Suppressor macrophage (primary cell): ENCODE results near the gene BCOR.

Experiments
- DNase-seq, 4 experiments: peaks; one replicate each; pipeline ENCODE4 v3.0.0-alpha.2; 2020 to 2022

BCOR gene

DNA sequence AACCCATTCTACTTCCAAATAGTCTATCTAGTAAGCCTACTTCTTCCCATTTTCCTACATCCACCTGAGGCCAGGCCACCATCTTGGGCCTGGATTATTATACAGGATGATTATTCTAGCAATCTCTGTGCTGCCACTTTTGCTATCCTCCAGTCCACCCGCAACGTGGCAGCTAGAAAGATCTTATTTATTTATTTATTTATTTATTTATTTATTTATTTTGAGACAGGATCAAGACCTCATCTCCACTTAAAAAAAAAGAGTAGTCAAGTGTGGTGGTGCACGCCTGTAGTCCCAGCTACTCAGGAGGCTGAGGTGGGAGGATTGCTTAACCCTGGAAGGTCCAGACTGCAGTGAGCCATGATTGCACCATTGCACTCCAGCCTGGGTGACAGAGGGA lies 15.2 kb upstream of the BCOR start:
- no peak for DNase-seq

- DNase-seq: no peak
These were observed 14.1 kb upstream of the BCOR start for GRCh38 chrX:40111868-40112267.

GRCh38 chrX:40109288-40110008 lies 11.7 kb upstream of the BCOR start:
- peak in 2 of 4 experiments; percentile 37 to 41 for DNase-seq

GRCh38 chrX:40108959-40109287 lies 11.2 kb upstream of the BCOR start:
- peak; percentile 59 to 84 (median 71) for DNase-seq

DNA sequence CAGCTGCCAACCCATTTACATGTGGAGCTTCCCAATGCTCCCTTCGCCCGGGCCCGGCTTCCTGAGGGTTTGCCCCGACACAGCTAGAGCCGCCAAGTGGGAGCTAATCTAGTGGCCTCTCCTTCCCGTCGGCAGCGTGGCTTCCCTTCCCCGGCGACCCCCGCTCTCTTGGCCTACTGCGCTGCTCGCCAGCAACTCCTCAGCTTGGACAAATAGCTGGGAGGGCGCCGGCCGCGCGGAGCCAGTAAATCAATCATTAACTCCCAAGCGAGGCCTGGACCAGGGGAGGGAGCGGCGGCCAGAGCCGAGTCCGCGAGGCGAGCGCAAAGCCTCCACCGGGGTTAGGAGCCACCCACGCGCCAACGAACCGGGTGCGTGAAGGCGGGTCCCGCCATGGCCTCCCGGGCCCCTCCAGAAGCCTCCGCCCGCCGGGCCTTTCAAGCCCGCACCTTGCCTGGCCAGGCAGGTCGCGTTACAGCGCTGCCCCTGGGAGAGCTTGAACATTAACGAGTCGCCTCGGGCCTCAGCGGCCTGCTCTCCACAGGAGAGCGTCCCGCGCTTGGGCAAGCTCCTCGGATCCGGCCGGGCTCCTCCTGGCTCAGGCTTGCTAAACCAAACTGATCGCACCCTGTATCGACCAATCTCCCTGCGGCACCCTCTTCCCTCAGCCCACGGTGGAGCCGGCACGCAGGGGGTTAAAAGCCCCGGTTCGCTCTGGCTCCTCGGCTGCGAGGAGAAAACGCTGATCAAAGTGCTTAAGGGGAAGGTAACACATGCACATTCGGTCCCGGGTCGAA lies 10.6 kb upstream of the BCOR start:
- DNase-seq: no peak

DNA sequence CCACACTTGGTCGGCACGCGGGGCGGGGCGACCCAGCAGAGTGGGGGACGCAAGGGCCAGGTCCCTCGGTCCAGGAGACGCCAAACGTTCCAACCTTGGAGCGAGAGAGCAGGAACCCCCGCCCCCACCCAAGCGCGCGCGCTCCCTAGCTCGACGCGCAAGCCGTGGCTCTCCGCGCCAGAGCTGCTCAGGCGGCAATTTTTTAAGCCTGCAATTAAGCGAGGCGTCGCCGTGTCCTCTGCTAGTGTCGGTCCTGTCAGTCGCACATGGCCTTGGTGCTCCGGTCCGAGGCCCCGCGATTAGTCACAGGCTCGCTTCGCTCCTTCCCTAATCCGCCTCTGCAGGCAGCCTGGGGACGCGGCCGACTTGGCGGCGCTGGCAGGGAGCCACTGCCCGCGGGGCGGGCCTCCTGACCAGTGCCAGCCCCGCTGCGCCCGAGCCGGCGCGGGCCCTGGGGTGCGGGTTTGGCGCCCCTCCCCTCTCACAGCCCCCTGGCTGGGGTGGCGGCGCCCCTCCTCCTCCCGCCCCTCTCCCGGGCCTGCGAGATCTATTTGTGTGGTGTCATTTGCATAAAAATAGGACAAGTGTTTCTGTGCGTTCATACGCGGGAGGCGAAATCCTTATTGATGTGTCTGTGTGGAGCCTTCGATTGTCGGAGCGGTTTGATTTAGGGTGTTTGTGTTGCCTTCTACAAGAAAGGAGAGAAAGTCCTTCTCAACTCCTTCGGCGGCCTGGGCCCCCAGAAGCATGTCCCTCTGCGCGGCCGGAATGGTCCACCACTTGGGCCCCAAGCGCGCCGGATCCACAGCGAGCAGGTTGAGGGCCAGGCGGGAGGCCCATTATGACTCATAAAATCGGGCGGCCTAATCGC lies 9.8 kb upstream of the BCOR start:
- peak; percentile 75 to 88 (median 87) for DNase-seq

- DNase-seq: no peak
These were observed 9.0 kb upstream of the BCOR start for GRCh38 chrX:40106676-40107290.

GRCh38 chrX:40105835-40106675 lies 8.3 kb upstream of the BCOR start:
- peak; percentile 65 to 89 (median 77) for DNase-seq

DNA sequence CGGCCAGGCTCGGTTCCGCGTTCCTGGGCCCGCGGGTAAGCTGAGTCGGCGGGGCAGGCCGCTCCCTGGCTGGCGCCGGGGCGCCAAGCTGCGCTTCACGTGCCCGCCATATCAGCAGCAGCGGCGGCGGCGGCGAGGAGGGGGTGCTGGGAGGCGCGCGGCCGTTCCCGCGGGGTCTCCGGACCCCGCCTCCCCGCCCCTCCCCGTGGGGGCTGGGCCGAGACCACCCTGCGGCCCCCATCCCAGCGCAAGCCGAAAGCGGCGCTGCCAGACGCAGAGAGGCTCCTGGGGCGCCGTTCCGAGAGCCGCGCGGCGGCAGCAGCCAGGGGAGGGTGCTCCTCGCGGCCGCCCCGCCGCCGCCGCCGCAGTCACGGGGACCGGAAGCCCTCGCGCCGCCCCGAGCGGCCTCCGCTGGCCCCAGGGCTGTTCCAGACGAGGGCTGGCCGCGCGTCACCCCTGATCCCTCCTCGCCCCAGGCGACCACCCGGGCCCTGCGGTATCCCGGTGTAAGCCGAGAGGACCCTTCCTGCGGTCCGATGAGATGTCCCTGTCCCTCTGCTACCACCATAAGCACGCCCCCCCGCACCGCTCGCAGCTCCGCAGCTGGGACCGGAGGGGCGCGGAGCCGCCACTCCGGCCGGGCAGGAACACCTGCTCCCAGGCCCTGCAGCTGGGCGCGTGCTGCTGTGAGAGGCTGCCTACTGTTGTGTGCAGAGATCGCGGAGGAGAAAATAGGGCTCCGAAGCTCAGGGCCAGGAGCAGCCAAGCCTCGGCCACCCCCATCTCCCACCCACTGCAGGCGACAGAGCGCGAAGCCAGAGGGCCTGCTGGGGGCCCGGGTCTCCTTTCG lies 7.5 kb upstream of the BCOR start:
- peak; percentile 48 to 81 (median 69) for DNase-seq

GRCh38 chrX:40104630-40104984 lies 6.8 kb upstream of the BCOR start:
- DNase-seq: peak; percentile 68 to 83 (median 80)

GRCh38 chrX:40103565-40104323 lies 6.0 kb upstream of the BCOR start:
- DNase-seq: no peak

- no peak for DNase-seq
These were observed 4.9 kb upstream of the BCOR start for GRCh38 chrX:40102393-40103381.

- no peak for DNase-seq
These were observed 3.7 kb upstream of the BCOR start for GRCh38 chrX:40101430-40101802.

- no peak for DNase-seq
These were observed 3.0 kb upstream of the BCOR start for GRCh38 chrX:40100537-40101429.

DNA sequence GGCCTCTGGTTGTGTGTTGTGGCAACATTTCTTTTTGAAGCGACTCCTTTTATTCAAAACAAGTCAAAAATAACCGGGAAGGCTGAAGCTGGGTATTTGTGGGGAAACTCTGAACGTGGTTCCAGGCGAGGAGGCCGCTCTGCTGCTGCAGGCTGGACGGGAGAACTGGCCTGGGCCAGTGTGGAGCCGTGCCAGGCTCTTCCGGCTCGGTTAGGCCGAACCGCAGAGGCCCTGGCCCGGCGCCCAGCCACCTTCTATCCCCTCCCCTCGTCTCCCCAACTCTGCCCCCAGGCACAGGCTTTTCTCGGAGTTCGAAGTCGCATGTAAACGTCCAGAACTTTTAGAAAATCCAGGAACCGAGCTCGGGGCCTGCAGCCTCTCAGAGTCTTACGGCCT lies 2.4 kb upstream of the BCOR start:
- peak; percentile 23 to 65 (median 48) for DNase-seq

DNA sequence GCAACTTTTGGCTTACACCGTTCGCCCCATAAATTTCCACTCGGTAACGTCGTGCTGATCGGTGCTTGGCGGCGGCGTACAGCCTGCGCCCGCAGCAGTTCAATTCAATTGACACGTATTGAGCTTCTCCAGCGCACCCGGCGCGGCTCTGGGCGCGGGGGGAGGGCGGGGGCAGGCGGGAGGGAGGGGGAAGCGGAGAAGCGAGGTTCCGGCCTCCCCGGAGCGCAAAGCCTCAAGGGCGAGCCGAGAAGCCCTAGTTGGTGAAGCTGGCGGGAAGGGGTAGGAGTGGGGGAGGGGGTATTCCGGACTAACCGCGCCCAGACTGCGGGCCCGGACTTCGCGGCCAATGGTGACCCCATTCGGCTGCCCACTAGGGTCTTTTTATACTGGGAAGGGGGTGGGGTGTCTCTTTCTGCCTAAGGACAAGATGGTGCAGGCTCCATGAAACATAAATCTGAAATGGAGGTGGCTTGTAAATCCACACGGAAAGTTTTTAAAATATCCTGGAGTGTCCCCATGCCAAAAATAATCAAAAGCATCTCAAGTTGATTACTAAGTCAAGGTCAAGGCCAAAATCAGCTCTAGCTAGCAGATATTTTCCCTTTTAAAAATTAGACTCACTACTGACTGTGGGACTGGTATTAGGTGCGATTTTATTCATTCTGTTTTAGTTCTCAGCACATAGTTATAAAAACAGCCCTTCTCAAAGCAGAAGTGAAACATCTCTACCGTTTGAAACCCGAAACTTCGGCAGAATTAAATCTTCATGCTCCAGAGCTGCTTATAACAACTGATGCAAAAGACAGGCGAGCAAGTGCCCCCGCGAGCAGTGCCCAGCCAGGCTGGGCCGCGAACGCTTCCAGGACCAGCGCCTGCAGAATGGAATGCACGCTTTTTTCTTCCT lies 1.5 kb upstream of the BCOR start:
- peak in 3 of 4 experiments; percentile 28 to 58 (median 52) for DNase-seq
